ENCODE measurements around the gene PROM1. TPM values are rescaled to one million over a fixed set of nuclear protein-coding genes. Genes with fewer than 3 reads are reported as not detected.

The PROM1 gene
- total and polyA plus RNA-seq, 2 of the 13 experiments (the other 11 are each of a cell fraction or from before 2014, with no cell fraction given) = 3.9 to 16.4 TPM

GRCh38 chr4:16125571-16126445 is 42.0 kb upstream of the PROM1 start:
- FAIRE-seq (no peak), ATAC-seq (peak; percentile 19; the same call in 2 of the 3 replicates), DNase-seq (ENCODE audit: low spot score) (no peak)
- TF ChIP-seq ZFX (CRISPR knock-in tag; IDR thresholded peaks at IDR 0.05; ENCODE audit: low read depth) (no peak), ZNF629 (CRISPR knock-in tag; conservative IDR thresholded peaks at IDR 0.05) (peak; percentile 80), THRA (CRISPR knock-in tag; IDR thresholded peaks at IDR 0.05; ENCODE audit: borderline replicate concordance) (no peak), ZMYM3 (CRISPR knock-in tag; IDR thresholded peaks at IDR 0.05) (0 out of 2 replicates have a peak, but pooled peaks have one; percentile 48), ZNF354B (CRISPR knock-in tag; IDR thresholded peaks at IDR 0.05) (no peak), YEATS2 (CRISPR knock-in tag; IDR thresholded peaks at IDR 0.05; ENCODE audit: borderline replicate concordance) (no peak), ZNF501 (CRISPR knock-in tag; IDR thresholded peaks at IDR 0.05) (0 out of 2 replicates have a peak, but pooled peaks have one; percentile 22), REST (IDR thresholded peaks at IDR 0.05; ENCODE audit: borderline replicate concordance in 1 of 2, low read depth in 1 of 2, low read length in 2 of 2) (no peak), TAF15 (IDR thresholded peaks at IDR 0.05; ENCODE audit: low read depth, low read length, poor library complexity, severe bottlenecking) (no peak), ZBED4 (CRISPR knock-in tag; IDR thresholded peaks at IDR 0.05; ENCODE audit: borderline replicate concordance) (no peak), ZNF256 (CRISPR knock-in tag; conservative IDR thresholded peaks at IDR 0.05) (no peak)
- H3K9me3 ChIP-seq (ENCODE audit: low read length) = no peaks in the 10 kb centered on the region
- peaks cover 78% of the 10 kb centered on the region for H3K4me1 ChIP-seq (ENCODE audit: insufficient read depth, low read length)
- H3K36me3 ChIP-seq (replicated peaks in 1 of 2; ENCODE audit: control insufficient read depth in 1 of 2, insufficient read depth in 2 of 2, low read length in 2 of 2) = no peaks in the 10 kb centered on the region
- intact Hi-C loops (cut with micrococcal nuclease; ENCODE audit: unreplicated experiment) = no loop called here
- H3K27ac ChIP-seq (ENCODE audit: extremely low read length, insufficient read depth, low read length) = no peak overlapping the region
- H4K20me1 ChIP-seq (ENCODE audit: insufficient read depth, low read length) = no peaks in the 10 kb centered on the region
- peaks cover 0 to 9% of the 10 kb centered on the region in 2 experiments; a peak in 3 of 5 replicates for H3K27me3 ChIP-seq (ENCODE audit: control insufficient read depth in 1 of 2, insufficient read depth in 2 of 2, low read length in 2 of 2)
- H3K79me2 ChIP-seq (ENCODE audit: insufficient read depth, low read length) = no peaks in the 10 kb centered on the region
- CTCF ChIA-PET (ENCODE audit: low intra/inter-chr PET ratio, low total read pairs) = no interaction called here
- no peak overlapping the region for H2AFZ ChIP-seq (ENCODE audit: low read length)
- H3K4me2 ChIP-seq (ENCODE audit: low read depth, low read length) = peak overlapping the region; percentile 26; the same call in 1 of the 2 replicates
- H3K4me3 ChIP-seq (replicated peaks in 1 of 3; ENCODE audit: insufficient read depth in 1 of 3, low read depth in 2 of 3, low read length in 3 of 3) = no peak overlapping the region
- in situ Hi-C loops (cut with HindIII; ENCODE audit: extremely low pct_ligation_motif_present, low pct_unique_long_range_greater_than_20kb) = no loop called here
- POLR2A ChIA-PET = interaction anchor here (1.2 to 2.3 kb wide), 2 partner anchors 12 to 15 kb away, joined by 3 to 8 read pairs; no protein-coding TSS in a partner anchor
- H3K9ac ChIP-seq (ENCODE audit: insufficient read depth, low read depth, low read length) = no peak overlapping the region
- BruUV-seq (replicated peaks) = no TSS peak
- 16% methylated on average over 7 of the region's 8 CpGs for WGBS (ENCODE audit: low lambda C conversion rate)

All from HepG2 (cell line).